ENCODE data around the gene APOO.

APOO gene

DNA sequence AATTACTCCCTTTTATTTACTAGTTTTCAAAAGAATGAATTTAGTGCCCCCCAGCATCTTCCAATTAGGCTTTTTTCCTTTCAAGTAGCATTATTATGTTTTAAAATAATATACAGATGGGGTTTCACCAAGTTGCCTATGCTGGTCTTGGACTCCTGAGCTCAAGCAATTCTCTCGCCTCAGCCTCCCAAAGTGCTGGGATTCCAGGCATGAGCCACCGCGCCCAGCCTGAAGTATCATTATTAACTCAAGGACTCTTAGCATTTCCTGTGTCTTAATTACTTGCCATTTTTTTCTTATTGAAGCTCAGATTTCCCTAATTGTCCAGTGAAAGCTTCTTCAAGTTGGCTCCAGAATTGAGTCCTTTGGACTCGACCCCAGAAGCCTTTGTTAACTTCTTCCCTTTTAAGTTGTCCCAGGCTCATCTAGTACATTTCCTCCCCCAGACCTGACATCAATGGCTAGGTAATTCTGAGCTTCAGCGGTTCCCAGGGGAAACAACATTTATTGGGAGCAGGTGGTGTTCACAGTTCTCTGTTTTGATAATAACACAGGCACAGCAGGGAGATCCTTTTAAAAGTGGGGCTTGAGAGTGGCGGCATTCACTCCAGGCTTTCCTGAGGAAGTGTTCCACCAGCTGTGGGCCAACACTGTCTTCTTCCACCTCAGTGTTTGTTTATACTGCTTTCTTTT, 114.7 kb downstream of the APOO start:
- no peak overlapping the region for H3K27ac ChIP-seq
- TF ChIP-seq ZFX (IDR thresholded peaks at IDR 0.05; ENCODE audit: borderline replicate concordance), result no peak
- TF ChIP-seq CTCF (IDR thresholded peaks at IDR 0.05), result no peak

- TF ChIP-seq CTCF (IDR thresholded peaks at IDR 0.05) (no peak), ZFX (IDR thresholded peaks at IDR 0.05; ENCODE audit: borderline replicate concordance) (no peak)
- H3K27ac ChIP-seq, result no peak overlapping the region
These were observed 117.6 kb downstream of the APOO start for GRCh38 chrX:23790155-23790497.

GRCh38 chrX:23789386-23790154, 118.2 kb downstream of the APOO start:
- TF ChIP-seq ZFX (IDR thresholded peaks at IDR 0.05; ENCODE audit: borderline replicate concordance) (no peak), CTCF (IDR thresholded peaks at IDR 0.05) (no peak)

DNA sequence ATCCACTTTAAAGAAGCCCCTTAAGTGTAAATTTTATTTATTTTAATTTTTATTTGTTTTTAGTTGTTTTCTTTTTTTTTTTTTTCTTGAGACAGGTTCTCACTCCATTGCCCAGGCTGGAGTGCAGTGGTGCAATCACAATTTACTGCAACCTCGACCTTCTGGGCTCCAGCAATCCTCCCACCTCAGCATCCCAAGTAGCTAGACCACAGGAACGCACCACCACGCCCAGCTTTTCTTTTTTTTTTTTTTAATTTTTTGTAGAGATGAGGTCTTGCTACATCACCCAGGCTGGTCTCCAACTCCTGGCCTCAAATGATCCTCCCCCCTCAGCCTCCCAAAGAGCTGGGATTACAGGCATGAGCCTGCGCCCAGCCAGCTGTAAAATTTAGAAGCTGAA, 118.8 kb downstream of the APOO start:
- no peak overlapping the region for H3K27ac ChIP-seq
- TF ChIP-seq ZFX (IDR thresholded peaks at IDR 0.05; ENCODE audit: borderline replicate concordance), result no peak
- no peak for TF ChIP-seq CTCF (IDR thresholded peaks at IDR 0.05)

More at GRCh38 chrX:23789386-23790154, 118.2 kb downstream of the APOO start:
- H3K27ac ChIP-seq, result no peak overlapping the region

- H3K27ac ChIP-seq, result no peak overlapping the region
- TF ChIP-seq ZFX (IDR thresholded peaks at IDR 0.05; ENCODE audit: borderline replicate concordance) (no peak), CTCF (IDR thresholded peaks at IDR 0.05) (no peak)
These were observed 119.2 kb downstream of the APOO start for GRCh38 chrX:23788521-23788920.

DNA sequence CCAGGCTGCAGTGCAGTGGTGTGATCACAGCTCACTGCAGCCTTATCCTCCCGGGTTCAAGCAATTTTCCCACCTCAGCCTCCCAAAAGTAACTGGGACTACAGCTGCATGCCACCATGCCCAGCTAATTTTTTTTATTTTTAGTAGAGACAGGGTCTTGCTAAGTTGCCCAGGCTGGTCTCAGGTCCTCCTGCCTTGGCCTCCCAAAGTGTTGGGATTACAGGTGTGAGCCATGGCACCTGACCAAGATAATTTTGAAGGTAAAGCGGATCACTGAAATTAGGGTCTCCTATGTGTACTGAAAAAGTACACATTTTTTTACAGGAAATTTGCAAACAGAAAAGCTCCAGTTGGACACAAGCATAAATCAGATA, 120.0 kb downstream of the APOO start:
- TF ChIP-seq CTCF (IDR thresholded peaks at IDR 0.05), result no peak
- no peak for TF ChIP-seq ZFX (IDR thresholded peaks at IDR 0.05; ENCODE audit: borderline replicate concordance)
- H3K27ac ChIP-seq, result no peak overlapping the region

- no peak overlapping the region for H3K27ac ChIP-seq
- TF ChIP-seq ZFX (IDR thresholded peaks at IDR 0.05; ENCODE audit: borderline replicate concordance) (no peak), CTCF (IDR thresholded peaks at IDR 0.05) (no peak)
These were observed 121.4 kb downstream of the APOO start for GRCh38 chrX:23786268-23786815.
